ENCODE data around the gene GABRB1.

The GABRB1 gene

GRCh38 chr4:47224361-47224760, 193.0 kb downstream of the GABRB1 start:
- in situ Hi-C loops (cut with HindIII; ENCODE audit: low sequenced_read_pairs), result no loop called here
- no peak overlapping the region for H3K4me3 ChIP-seq (ENCODE audit: low read depth, low read length)
- no peak for DNase-seq (ENCODE audit: low read depth)
- TF ChIP-seq CTCF (IDR thresholded peaks at IDR 0.05; ENCODE audit: low read depth, low read length, missing control alignments), result no peak

GRCh38 chr4:47235721-47236120, 204.4 kb downstream of the GABRB1 start:
- in situ Hi-C loops (cut with HindIII; ENCODE audit: low sequenced_read_pairs), result no loop called here
- no peak for DNase-seq (ENCODE audit: low read depth)
- no peak overlapping the region for H3K4me3 ChIP-seq (ENCODE audit: low read depth, low read length)
- no peak for TF ChIP-seq CTCF (IDR thresholded peaks at IDR 0.05; ENCODE audit: low read depth, low read length, missing control alignments)

GRCh38 chr4:47238667-47239066, 207.3 kb downstream of the GABRB1 start:
- in situ Hi-C loops (cut with HindIII; ENCODE audit: low sequenced_read_pairs), result no loop called here
- H3K4me3 ChIP-seq (ENCODE audit: low read depth, low read length), result no peak overlapping the region
- no peak for DNase-seq (ENCODE audit: low read depth)
- no peak for TF ChIP-seq CTCF (IDR thresholded peaks at IDR 0.05; ENCODE audit: low read depth, low read length, missing control alignments)

- TF ChIP-seq CTCF (IDR thresholded peaks at IDR 0.05; ENCODE audit: low read depth, low read length, missing control alignments), result no peak
- H3K4me3 ChIP-seq (ENCODE audit: low read depth, low read length), result no peak overlapping the region
- in situ Hi-C loops (cut with HindIII; ENCODE audit: low sequenced_read_pairs), result no loop called here
- DNase-seq (ENCODE audit: low read depth), result no peak
Measured at GRCh38 chr4:47239649-47240048, 208.3 kb downstream of the GABRB1 start.

GRCh38 chr4:47251348-47252135, 220.2 kb downstream of the GABRB1 start:
- DNase-seq (ENCODE audit: low read depth), result no peak
- TF ChIP-seq CTCF (IDR thresholded peaks at IDR 0.05; ENCODE audit: low read depth, low read length, missing control alignments), result no peak
- H3K4me3 ChIP-seq (ENCODE audit: low read depth, low read length), result no peak overlapping the region
- in situ Hi-C loops (cut with HindIII; ENCODE audit: low sequenced_read_pairs), result no loop called here

- no peak for DNase-seq (ENCODE audit: low read depth)
- in situ Hi-C loops (cut with HindIII; ENCODE audit: low sequenced_read_pairs), result no loop called here
- no peak overlapping the region for H3K4me3 ChIP-seq (ENCODE audit: low read depth, low read length)
- no peak for TF ChIP-seq CTCF (IDR thresholded peaks at IDR 0.05; ENCODE audit: low read depth, low read length, missing control alignments)
Measured at GRCh38 chr4:47263721-47264120, 232.4 kb downstream of the GABRB1 start.

Data from astrocyte of the cerebellum (primary cell).